K562 (cell line): Measurements from ENCODE around the gene TENM3. TPM values are rescaled to one million over a fixed set of nuclear protein-coding genes. Genes with fewer than 3 reads are reported as not detected.

Experiments used
- ATAC-seq: fragments of 200-7000 bp; cut with Tn5 transposase; 3 replicates; pipeline ENCODE4 v1.9.1; 2020; ENCODE audit warnings: moderate library complexity
- BruUV-seq: library from RNA; stranded (reverse); fragments of 400-500 nt; replicated peaks from 2 replicates; lab custom pipeline; 2021; lab: Mats Ljungman, UMichigan
- CTCF ChIA-PET: fragments of 300-600 bp; formaldehyde crosslinking; extraction: SDS; loops from one replicate; lab custom pipeline; 2021; ENCODE audit warnings: low intra/inter-chr PET ratio; lab: Yijun Ruan, JAX
- POLR2A ChIA-PET: fragments of 300-600, 350-650 bp; sonication (Branson Sonifier 250); formaldehyde crosslinking; extraction: SDS; loops from one replicate; lab custom pipeline; 2021; ENCODE audit warnings: antibody characterized with exemption, inconsistent platforms; lab: Yijun Ruan, JAX
- DNase-seq, 4 experiments: peaks; one replicate each; pipeline versions ENCODE4 v3.0.0 to v3.0.0-alpha.2; 2011 to 2018; ENCODE audit warnings: low spot score in 3 of 4, mixed read lengths in 3 of 4; ENCODE audit errors: extremely low read depth in 1 of 4
- FAIRE-seq: peaks from 2 replicates; lab custom pipeline; 2011; peaks lifted over from hg19 to GRCh38; lab: Jason Lieb, UNC
- H2AFZ ChIP-seq: 2 replicates; pipeline ENCODE4 v1.6.0; 2011; ENCODE audit warnings: low read depth, low read length, control low read depth, inconsistent platforms
- H3K27ac ChIP-seq: fragments of 200-600 bp; 3 replicates; pipeline ENCODE4 v1.8.0; 2011; ENCODE audit warnings: low read depth, mild to moderate bottlenecking, control low read depth, inconsistent platforms, low read length, moderate library complexity, mixed read lengths; ENCODE audit errors: extremely low read depth
- H3K27me3 ChIP-seq, 2 experiments: fragments of 300-600 bp in 1 of 2; 2 replicates in 1 of 2; 3 replicates in 1 of 2; pipeline versions ENCODE4 v1.6.0 to v1.8.0; 2011; ENCODE audit warnings: inconsistent platforms in 2 of 2, low read length in 2 of 2, mild to moderate bottlenecking in 1 of 2, mixed read lengths in 1 of 2, moderate library complexity in 1 of 2; ENCODE audit not compliant: control insufficient read depth in 2 of 2, insufficient read depth in 2 of 2
- H3K36me3 ChIP-seq: fragments of 300-600 bp; 3 replicates; pipeline ENCODE4 v1.8.0; 2011; ENCODE audit warnings: mild to moderate bottlenecking, low read length, inconsistent platforms; ENCODE audit not compliant: control insufficient read depth, insufficient read depth
- H3K4me1 ChIP-seq, 2 experiments: fragments of 200-600 bp in 1 of 2; replicated peaks in 1 of 2; 2 replicates in 1 of 2; 3 replicates in 1 of 2; pipeline versions ENCODE4 v1.5.1 to v1.8.0; 2011; ENCODE audit warnings: inconsistent platforms in 2 of 2, low read length in 2 of 2, mild to moderate bottlenecking in 1 of 2, mixed read lengths in 1 of 2, moderate library complexity in 1 of 2; ENCODE audit not compliant: control insufficient read depth in 2 of 2, insufficient read depth in 2 of 2
- H3K4me2 ChIP-seq: 2 replicates; pipeline ENCODE4 v1.6.1; 2011; ENCODE audit warnings: low read length, control low read depth, inconsistent platforms, mixed read lengths; ENCODE audit not compliant: insufficient read depth
- H3K4me3 ChIP-seq: fragments of 200-600 bp; sonication (generic), shearing (Covaris generic); 2 replicates; pipeline ENCODE4 v1.5.1; 2016; ENCODE audit warnings: control low read depth, inconsistent platforms
- H3K79me2 ChIP-seq: fragments of 200-600 bp; 3 replicates; pipeline ENCODE4 v1.8.0; 2011; ENCODE audit warnings: low read length, inconsistent platforms; ENCODE audit not compliant: control insufficient read depth, insufficient read depth
- H3K9ac ChIP-seq, 2 experiments: 2 replicates each; pipeline versions ENCODE4 v1.6.0 to v1.6.1; 2011; ENCODE audit warnings: low read depth in 2 of 2, low read length in 2 of 2, control low read depth in 1 of 2, inconsistent platforms in 1 of 2, mild to moderate bottlenecking in 1 of 2, mixed read lengths in 1 of 2; ENCODE audit not compliant: insufficient read depth in 1 of 2
- H3K9me1 ChIP-seq: one replicate; pipeline ENCODE4 v1.6.0; 2011; ENCODE audit warnings: inconsistent platforms, mild to moderate bottlenecking, low read length, moderate library complexity; ENCODE audit not compliant: control insufficient read depth, insufficient read depth
- H3K9me3 ChIP-seq: replicated peaks from 2 replicates; pipeline ENCODE4 v1.5.1; 2011; ENCODE audit warnings: low read depth, low read length, inconsistent platforms; ENCODE audit not compliant: control insufficient read depth, insufficient read depth
- H4K20me1 ChIP-seq: replicated peaks from 2 replicates; pipeline ENCODE4 v1.6.1; 2011; ENCODE audit warnings: low read length, inconsistent platforms, mixed read lengths; ENCODE audit not compliant: control insufficient read depth, insufficient read depth
- BRF2 ChIP-seq: IDR thresholded peaks from 3 replicates; pipeline ENCODE4 v1.6.1; 2011; ENCODE audit warnings: borderline replicate concordance, mild to moderate bottlenecking; ENCODE audit not compliant: insufficient read length, insufficient read depth
- CBX3 ChIP-seq, 2 experiments: IDR thresholded peaks; 1 replicate in 1 of 2; 2 replicates in 1 of 2; pipeline ENCODE4 v1.6.1; 2012; ENCODE audit warnings: inconsistent platforms in 2 of 2, low read length in 2 of 2, borderline replicate concordance in 1 of 2, control low read depth in 1 of 2
- CBX5 ChIP-seq: IDR thresholded peaks from 2 replicates; pipeline ENCODE4 v1.6.1; 2014; ENCODE audit warnings: low read depth, borderline replicate concordance
- CTCF ChIP-seq, 3 experiments: IDR thresholded peaks in 2 of 3; conservative IDR thresholded peaks in 1 of 3; 2 replicates each; pipeline ENCODE4 v1.5.1; 2011 to 2012; ENCODE audit warnings: low read length in 3 of 3, mild to moderate bottlenecking in 3 of 3, control low read depth in 2 of 3, improper control_type of control experiment in 1 of 3, inconsistent platforms in 1 of 3, low read depth in 1 of 3, mixed read lengths in 1 of 3, moderate library complexity in 1 of 3; ENCODE audit not compliant: insufficient read depth in 2 of 3
- GTF2B ChIP-seq: IDR thresholded peaks from 2 replicates; pipeline ENCODE4 v1.6.1; 2011; ENCODE audit not compliant: insufficient read length; ENCODE audit errors: extremely low read depth
- HIVEP1 ChIP-seq: fragments of 250-450 bp; sonication (Bioruptor Pico); IDR thresholded peaks from 2 replicates; pipeline ENCODE4 v1.4.0; 2020; ENCODE audit warnings: mild to moderate bottlenecking
- KAT8 ChIP-seq: fragments of 450-650 bp; IDR thresholded peaks from 2 replicates; pipeline ENCODE4 v1.6.1; 2016; ENCODE audit warnings: low read depth, mild to moderate bottlenecking
- MCM2 ChIP-seq: fragments of 450-650 bp; IDR thresholded peaks from 2 replicates; pipeline ENCODE4 v1.6.1; 2017; ENCODE audit warnings: low read depth, mild to moderate bottlenecking
- NFE2 ChIP-seq: IDR thresholded peaks from 2 replicates; pipeline ENCODE4 v1.6.1; 2014; ENCODE audit warnings: antibody characterized with exemption, low read depth
- NFIC ChIP-seq: fragments of 450-650 bp; IDR thresholded peaks from 2 replicates; pipeline ENCODE4 v1.6.1; 2017; ENCODE audit warnings: mild to moderate bottlenecking, inconsistent platforms
- RB1 ChIP-seq: fragments of 450-650 bp; IDR thresholded peaks from 2 replicates; pipeline ENCODE4 v1.6.1; 2017; ENCODE audit warnings: low read depth, mild to moderate bottlenecking
- SMARCA4 ChIP-seq: fragments of 450-650 bp; IDR thresholded peaks from 2 replicates; pipeline ENCODE4 v1.6.1; 2016
- TARDBP ChIP-seq: fragments of 450-650 bp; IDR thresholded peaks from 2 replicates; pipeline ENCODE4 v1.6.1; 2016
- ZHX1 ChIP-seq: fragments of 150-350 bp; conservative IDR thresholded peaks from 2 replicates; pipeline ENCODE4 v1.6.1; 2014; ENCODE audit warnings: low read length
- ZNF212 ChIP-seq: fragments of 450-650 bp; formaldehyde crosslinking; IDR thresholded peaks from 2 replicates; pipeline ENCODE4 v1.4.0; 2020; ENCODE audit warnings: mild to moderate bottlenecking
- ZZZ3 ChIP-seq: fragments of 450-650 bp; IDR thresholded peaks from 2 replicates; pipeline ENCODE4 v1.6.1; 2016; ENCODE audit warnings: antibody characterized with exemption, mild to moderate bottlenecking, moderate library complexity
- whole genome bisulfite sequencing: fragments of 100-300 bp; shearing (Covaris generic); methylation state at CpG from one replicate; pipeline ENCODE4 v1.1.6; 2016; ENCODE audit warnings: low coverage, mixed read lengths; ENCODE audit not compliant: insufficient coverage; ENCODE audit errors: missing lambda C conversion rate; 5-methylcytosine and 5-hydroxymethylcytosine counted together
- in situ Hi-C: fragments of 300-500 bp; cut with MboI; formaldehyde crosslinking; loops from 4 replicates; pipeline ENCODE4 v1.15.0; 2018; ENCODE audit warnings: inconsistent platforms, mixed read lengths
- intact Hi-C: fragments of 100-400 bp; cut with micrococcal nuclease; formaldehyde crosslinking; loops from 2 replicates; pipeline ENCODE4 v1.14.2; 2022
- polyA plus RNA-seq, 8 experiments: library from polyadenylated mRNA; depleted of rRNA in 4 of 8; stranded (reverse) in 5 of 8; unstranded in 3 of 8; fragments of >200 nt; fragmentation: Nextera tagmentation in 2 of 8; fragmentation: Illumina TruSeq in 1 of 8; extraction: Ambion mirVana in 2 of 8; extraction: Trizol in 1 of 8; gene quantifications; 2 replicates each; pipeline versions ENCODE4 v1.2.1 to v1.2.3, GENCODE V29; 2011 to 2014; ENCODE audit warnings: inconsistent platforms in 1 of 8, missing spikeins in 1 of 8
- total RNA-seq, 7 experiments: library from RNA; depleted of rRNA in 6 of 7; stranded (reverse); fragments of >200 nt in 6 of 7; fragmentation: Illumina TruSeq in 2 of 7; extraction: Trizol in 2 of 7; gene quantifications; 2 replicates each; pipeline versions ENCODE4 v1.2.1 to v1.2.3, GENCODE V29; 2011 to 2021; ENCODE audit warnings: low replicate concordance in 1 of 7

The TENM3 gene
- total and polyA plus RNA-seq, 9 of the 15 experiments (the other 6 are each of a cell fraction or from before 2014, with no cell fraction given): 0.01 to 0.02 TPM; not detected in 7

GRCh38 chr4:182449930-182450439 is 206.8 kb downstream of the TENM3 start:
- Histone ChIP-seq H4K20me1 (no peaks in the 10 kb centered on the region), H3K9me3 (no peaks in the 10 kb centered on the region), H3K36me3 (no peaks in the 10 kb centered on the region), H3K4me2 (no peak overlapping the region), H3K4me1 (peaks cover 0 to 9% of the 10 kb centered on the region in 2 experiments; a peak in 2 of 5 replicates), H3K9me1 (no peaks in the 10 kb centered on the region), H3K27me3 (peaks cover 11 to 16% of the 10 kb centered on the region in 2 experiments; a peak in 2 of 5 replicates), H3K4me3 (no peak overlapping the region), H3K27ac (no peak overlapping the region), H2AFZ (no peak overlapping the region)
- in situ Hi-C loops: loop anchor here (25.0 kb wide), 1 partner anchor 812 kb away; no protein-coding TSS in a partner anchor
- CTCF ChIA-PET: no interaction called here
- BruUV-seq: no TSS peak
- no peak for DNase-seq
- intact Hi-C loops: no loop called here
- 0% methylated on average over 4 of the region's 4 CpGs for WGBS
- POLR2A ChIA-PET: no interaction called here
- TF ChIP-seq CTCF (IDR thresholded peaks at IDR 0.05 in 2 of 3, conservative IDR thresholded peaks at IDR 0.05 in 1 of 3; ENCODE audit: insufficient read depth in 2 of 3, low read depth in 1 of 3, low read length in 3 of 3) (no peak), BRF2 (no peak), NFIC (no peak), CBX5 (no peak), ZHX1 (no peak), NFE2 (no peak), TARDBP (no peak), GTF2B (no peak), CBX3 (IDR thresholded peaks at IDR 0.05; ENCODE audit: borderline replicate concordance in 1 of 2, low read length in 2 of 2) (no peak), RB1 (no peak), MCM2 (no peak), SMARCA4 (no peak), ZNF212 (CRISPR knock-in tag) (no peak), KAT8 (no peak), ZZZ3 (no peak), HIVEP1 (CRISPR knock-in tag) (no peak)
- TF ChIP-seq, all 486 proteins: peak for 0
- Histone ChIP-seq H3K9ac (no peak overlapping the region), H3K79me2 (no peaks in the 10 kb centered on the region)
- FAIRE-seq (no peak), ATAC-seq (no peak)
